HepG2 (cell line): ENCODE data around the gene ADGRD1. TPM values are rescaled to one million over a fixed set of nuclear protein-coding genes. Genes with fewer than 3 reads are reported as not detected.

Experiments used
- KDM6A ChIP-seq: IDR thresholded peaks from 2 replicates; pipeline ENCODE4 v1.6.1; 2016; ENCODE audit warnings: low read depth
- MAZ ChIP-seq, 2 experiments: sonication (generic) in 1 of 2; formaldehyde crosslinking in 1 of 2; IDR thresholded peaks; 2 replicates each; pipeline versions ENCODE4 v1.5.0 to v1.6.1; 2012 to 2020; ENCODE audit warnings: low read depth in 2 of 2, mild to moderate bottlenecking in 2 of 2, borderline replicate concordance in 1 of 2, improper control_type of control experiment in 1 of 2, low read length in 1 of 2, missing genetic modification reagents in 1 of 2, moderate library complexity in 1 of 2
- MED1 ChIP-seq: sonication (generic); formaldehyde crosslinking; IDR thresholded peaks from 2 replicates; pipeline ENCODE4 v1.4.0; 2020; ENCODE audit warnings: missing genetic modification reagents
- NFE2L1 ChIP-seq: sonication (generic); formaldehyde crosslinking; IDR thresholded peaks from 2 replicates; pipeline ENCODE4 v1.4.0; 2020; ENCODE audit warnings: missing genetic modification reagents, mild to moderate bottlenecking, borderline replicate concordance
- NFIB ChIP-seq: sonication (generic); formaldehyde crosslinking; IDR thresholded peaks from 2 replicates; pipeline ENCODE4 v1.9.0; 2021; ENCODE audit warnings: missing genetic modification reagents, mild to moderate bottlenecking, borderline replicate concordance
- RCOR2 ChIP-seq: IDR thresholded peaks from 2 replicates; pipeline ENCODE4 v1.6.1; 2016; ENCODE audit warnings: missing biosample characterization, missing genetic modification reagents
- SP2 ChIP-seq: sonication (generic); formaldehyde crosslinking; IDR thresholded peaks from 2 replicates; pipeline ENCODE4 v1.5.1; 2020; ENCODE audit warnings: mild to moderate bottlenecking, missing genetic modification reagents
- SRSF1 ChIP-seq: fragments of 200-400 bp; formaldehyde crosslinking; optimal IDR thresholded peaks from 2 replicates; pipeline ENCODE3; 2017; ENCODE audit warnings: mild to moderate bottlenecking, low read depth, low read length, moderate library complexity
- WIZ ChIP-seq: sonication (generic); formaldehyde crosslinking; IDR thresholded peaks from 2 replicates; pipeline ENCODE4 v1.5.1; 2020; ENCODE audit warnings: mild to moderate bottlenecking, missing genetic modification reagents
- ZNF570 ChIP-seq: sonication (generic); formaldehyde crosslinking; IDR thresholded peaks from 2 replicates; pipeline ENCODE4 v1.4.0; 2020; ENCODE audit warnings: mild to moderate bottlenecking, missing genetic modification reagents, borderline replicate concordance
- polyA plus RNA-seq, 8 experiments: library from polyadenylated mRNA; depleted of rRNA in 3 of 8; stranded (reverse) in 7 of 8; unstranded in 1 of 8; fragments of >200 nt; fragmentation: Illumina TruSeq in 4 of 8; extraction: Trizol in 4 of 8; gene quantifications; 2 replicates each; pipeline versions ENCODE4 v1.2.1 to v1.2.3, GENCODE V29; 2011 to 2016; ENCODE audit warnings: low read depth in 4 of 8, missing spikeins in 1 of 8, mixed read lengths in 1 of 8; ENCODE audit not compliant: insufficient read depth in 1 of 8
- total RNA-seq, 5 experiments: library from RNA; depleted of rRNA; stranded (reverse); fragments of >200 nt; fragmentation: Illumina TruSeq; extraction: Trizol; gene quantifications; 2 replicates each; pipeline ENCODE4 v1.2.3, GENCODE V29; 2016; ENCODE audit warnings: low read depth in 1 of 5
- TF ChIP-seq, protein P1 (sequence below): sonication (generic); formaldehyde crosslinking; IDR thresholded peaks from 2 replicates; pipeline ENCODE4 v1.4.0; 2020; ENCODE audit warnings: missing genetic modification reagents, borderline replicate concordance
- TF ChIP-seq, protein P2 (sequence below): sonication (generic); formaldehyde crosslinking; IDR thresholded peaks from 2 replicates; pipeline ENCODE4 v1.5.1; 2020; ENCODE audit warnings: mild to moderate bottlenecking, missing genetic modification reagents, moderate library complexity
- TF ChIP-seq, protein P3 (sequence below): sonication (generic); formaldehyde crosslinking; IDR thresholded peaks from 2 replicates; pipeline ENCODE4 v1.4.0; 2020; ENCODE audit warnings: mild to moderate bottlenecking, missing genetic modification reagents
- TF ChIP-seq, protein P4 (sequence below): sonication (generic); formaldehyde crosslinking; IDR thresholded peaks from 2 replicates; pipeline ENCODE4 v1.8.0; 2022; ENCODE audit warnings: missing genetic modification reagents, low read depth, mild to moderate bottlenecking, borderline replicate concordance
- TF ChIP-seq, protein P5 (sequence below): sonication (generic); formaldehyde crosslinking; IDR thresholded peaks from 2 replicates; pipeline ENCODE4 v1.4.0; 2020; ENCODE audit warnings: missing genetic modification reagents

ADGRD1 gene
- total and polyA plus RNA-seq, 2 of the 13 experiments (the other 11 are each of a cell fraction or from before 2014, with no cell fraction given): 0.46 to 12.4 TPM

DNA sequence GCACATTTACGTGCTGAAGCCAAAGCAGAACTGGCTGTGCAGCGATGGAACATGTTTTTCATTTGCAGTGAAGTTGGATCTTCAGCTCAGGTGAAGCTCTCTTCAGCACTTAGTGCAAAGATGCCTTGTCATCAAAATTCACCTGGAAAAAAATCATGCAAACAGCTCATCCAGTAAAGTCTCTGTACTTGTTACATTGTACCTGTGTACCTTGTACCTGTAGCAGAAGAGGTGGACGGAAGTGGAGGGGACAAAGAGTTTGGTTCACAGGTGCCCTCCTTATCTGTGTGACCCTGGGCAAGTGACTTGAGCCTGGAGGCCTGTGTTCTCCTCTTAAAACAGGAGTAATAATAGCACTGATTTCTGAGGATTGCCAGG lies 54.0 kb downstream of the ADGRD1 start (continued):
- TF ChIP-seq, protein P1, sequence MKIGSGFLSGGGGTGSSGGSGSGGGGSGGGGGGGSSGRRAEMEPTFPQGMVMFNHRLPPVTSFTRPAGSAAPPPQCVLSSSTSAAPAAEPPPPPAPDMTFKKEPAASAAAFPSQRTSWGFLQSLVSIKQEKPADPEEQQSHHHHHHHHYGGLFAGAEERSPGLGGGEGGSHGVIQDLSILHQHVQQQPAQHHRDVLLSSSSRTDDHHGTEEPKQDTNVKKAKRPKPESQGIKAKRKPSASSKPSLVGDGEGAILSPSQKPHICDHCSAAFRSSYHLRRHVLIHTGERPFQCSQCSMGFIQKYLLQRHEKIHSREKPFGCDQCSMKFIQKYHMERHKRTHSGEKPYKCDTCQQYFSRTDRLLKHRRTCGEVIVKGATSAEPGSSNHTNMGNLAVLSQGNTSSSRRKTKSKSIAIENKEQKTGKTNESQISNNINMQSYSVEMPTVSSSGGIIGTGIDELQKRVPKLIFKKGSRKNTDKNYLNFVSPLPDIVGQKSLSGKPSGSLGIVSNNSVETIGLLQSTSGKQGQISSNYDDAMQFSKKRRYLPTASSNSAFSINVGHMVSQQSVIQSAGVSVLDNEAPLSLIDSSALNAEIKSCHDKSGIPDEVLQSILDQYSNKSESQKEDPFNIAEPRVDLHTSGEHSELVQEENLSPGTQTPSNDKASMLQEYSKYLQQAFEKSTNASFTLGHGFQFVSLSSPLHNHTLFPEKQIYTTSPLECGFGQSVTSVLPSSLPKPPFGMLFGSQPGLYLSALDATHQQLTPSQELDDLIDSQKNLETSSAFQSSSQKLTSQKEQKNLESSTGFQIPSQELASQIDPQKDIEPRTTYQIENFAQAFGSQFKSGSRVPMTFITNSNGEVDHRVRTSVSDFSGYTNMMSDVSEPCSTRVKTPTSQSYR (CRISPR knock-in tag): no peak
- no peak for TF ChIP-seq ZNF570 (CRISPR knock-in tag)
- TF ChIP-seq WIZ (CRISPR knock-in tag): no peak
- TF ChIP-seq SRSF1: no peak
- TF ChIP-seq, protein P2, sequence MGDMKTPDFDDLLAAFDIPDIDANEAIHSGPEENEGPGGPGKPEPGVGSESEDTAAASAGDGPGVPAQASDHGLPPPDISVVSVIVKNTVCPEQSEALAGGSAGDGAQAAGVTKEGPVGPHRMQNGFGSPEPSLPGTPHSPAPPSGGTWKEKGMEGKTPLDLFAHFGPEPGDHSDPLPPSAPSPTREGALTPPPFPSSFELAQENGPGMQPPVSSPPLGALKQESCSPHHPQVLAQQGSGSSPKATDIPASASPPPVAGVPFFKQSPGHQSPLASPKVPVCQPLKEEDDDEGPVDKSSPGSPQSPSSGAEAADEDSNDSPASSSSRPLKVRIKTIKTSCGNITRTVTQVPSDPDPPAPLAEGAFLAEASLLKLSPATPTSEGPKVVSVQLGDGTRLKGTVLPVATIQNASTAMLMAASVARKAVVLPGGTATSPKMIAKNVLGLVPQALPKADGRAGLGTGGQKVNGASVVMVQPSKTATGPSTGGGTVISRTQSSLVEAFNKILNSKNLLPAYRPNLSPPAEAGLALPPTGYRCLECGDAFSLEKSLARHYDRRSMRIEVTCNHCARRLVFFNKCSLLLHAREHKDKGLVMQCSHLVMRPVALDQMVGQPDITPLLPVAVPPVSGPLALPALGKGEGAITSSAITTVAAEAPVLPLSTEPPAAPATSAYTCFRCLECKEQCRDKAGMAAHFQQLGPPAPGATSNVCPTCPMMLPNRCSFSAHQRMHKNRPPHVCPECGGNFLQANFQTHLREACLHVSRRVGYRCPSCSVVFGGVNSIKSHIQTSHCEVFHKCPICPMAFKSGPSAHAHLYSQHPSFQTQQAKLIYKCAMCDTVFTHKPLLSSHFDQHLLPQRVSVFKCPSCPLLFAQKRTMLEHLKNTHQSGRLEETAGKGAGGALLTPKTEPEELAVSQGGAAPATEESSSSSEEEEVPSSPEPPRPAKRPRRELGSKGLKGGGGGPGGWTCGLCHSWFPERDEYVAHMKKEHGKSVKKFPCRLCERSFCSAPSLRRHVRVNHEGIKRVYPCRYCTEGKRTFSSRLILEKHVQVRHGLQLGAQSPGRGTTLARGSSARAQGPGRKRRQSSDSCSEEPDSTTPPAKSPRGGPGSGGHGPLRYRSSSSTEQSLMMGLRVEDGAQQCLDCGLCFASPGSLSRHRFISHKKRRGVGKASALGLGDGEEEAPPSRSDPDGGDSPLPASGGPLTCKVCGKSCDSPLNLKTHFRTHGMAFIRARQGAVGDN (CRISPR knock-in tag): no peak
- TF ChIP-seq NFIB (CRISPR knock-in tag): no peak
- TF ChIP-seq, protein P3, sequence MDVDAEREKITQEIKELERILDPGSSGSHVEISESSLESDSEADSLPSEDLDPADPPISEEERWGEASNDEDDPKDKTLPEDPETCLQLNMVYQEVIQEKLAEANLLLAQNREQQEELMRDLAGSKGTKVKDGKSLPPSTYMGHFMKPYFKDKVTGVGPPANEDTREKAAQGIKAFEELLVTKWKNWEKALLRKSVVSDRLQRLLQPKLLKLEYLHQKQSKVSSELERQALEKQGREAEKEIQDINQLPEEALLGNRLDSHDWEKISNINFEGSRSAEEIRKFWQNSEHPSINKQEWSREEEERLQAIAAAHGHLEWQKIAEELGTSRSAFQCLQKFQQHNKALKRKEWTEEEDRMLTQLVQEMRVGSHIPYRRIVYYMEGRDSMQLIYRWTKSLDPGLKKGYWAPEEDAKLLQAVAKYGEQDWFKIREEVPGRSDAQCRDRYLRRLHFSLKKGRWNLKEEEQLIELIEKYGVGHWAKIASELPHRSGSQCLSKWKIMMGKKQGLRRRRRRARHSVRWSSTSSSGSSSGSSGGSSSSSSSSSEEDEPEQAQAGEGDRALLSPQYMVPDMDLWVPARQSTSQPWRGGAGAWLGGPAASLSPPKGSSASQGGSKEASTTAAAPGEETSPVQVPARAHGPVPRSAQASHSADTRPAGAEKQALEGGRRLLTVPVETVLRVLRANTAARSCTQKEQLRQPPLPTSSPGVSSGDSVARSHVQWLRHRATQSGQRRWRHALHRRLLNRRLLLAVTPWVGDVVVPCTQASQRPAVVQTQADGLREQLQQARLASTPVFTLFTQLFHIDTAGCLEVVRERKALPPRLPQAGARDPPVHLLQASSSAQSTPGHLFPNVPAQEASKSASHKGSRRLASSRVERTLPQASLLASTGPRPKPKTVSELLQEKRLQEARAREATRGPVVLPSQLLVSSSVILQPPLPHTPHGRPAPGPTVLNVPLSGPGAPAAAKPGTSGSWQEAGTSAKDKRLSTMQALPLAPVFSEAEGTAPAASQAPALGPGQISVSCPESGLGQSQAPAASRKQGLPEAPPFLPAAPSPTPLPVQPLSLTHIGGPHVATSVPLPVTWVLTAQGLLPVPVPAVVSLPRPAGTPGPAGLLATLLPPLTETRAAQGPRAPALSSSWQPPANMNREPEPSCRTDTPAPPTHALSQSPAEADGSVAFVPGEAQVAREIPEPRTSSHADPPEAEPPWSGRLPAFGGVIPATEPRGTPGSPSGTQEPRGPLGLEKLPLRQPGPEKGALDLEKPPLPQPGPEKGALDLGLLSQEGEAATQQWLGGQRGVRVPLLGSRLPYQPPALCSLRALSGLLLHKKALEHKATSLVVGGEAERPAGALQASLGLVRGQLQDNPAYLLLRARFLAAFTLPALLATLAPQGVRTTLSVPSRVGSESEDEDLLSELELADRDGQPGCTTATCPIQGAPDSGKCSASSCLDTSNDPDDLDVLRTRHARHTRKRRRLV: no peak
- no peak for TF ChIP-seq MAZ (IDR thresholded peaks at IDR 0.05; ENCODE audit: borderline replicate concordance, low read depth, low read length)
- TF ChIP-seq MAZ (CRISPR knock-in tag; IDR thresholded peaks at IDR 0.05; ENCODE audit: low read depth): no peak
- no peak for TF ChIP-seq SP2 (CRISPR knock-in tag)
- TF ChIP-seq, protein P4, sequence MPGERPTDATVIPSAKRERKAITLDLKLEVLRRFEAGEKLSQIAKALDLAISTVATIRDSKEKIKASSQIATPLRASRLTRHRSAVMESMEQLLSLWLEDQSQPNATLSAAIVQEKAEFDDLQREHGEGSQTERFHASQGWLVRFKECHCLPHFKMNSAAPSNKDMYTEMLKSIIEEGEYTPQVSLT (CRISPR knock-in tag): no peak
- no peak for TF ChIP-seq MED1 (CRISPR knock-in tag)
- TF ChIP-seq, protein P5, sequence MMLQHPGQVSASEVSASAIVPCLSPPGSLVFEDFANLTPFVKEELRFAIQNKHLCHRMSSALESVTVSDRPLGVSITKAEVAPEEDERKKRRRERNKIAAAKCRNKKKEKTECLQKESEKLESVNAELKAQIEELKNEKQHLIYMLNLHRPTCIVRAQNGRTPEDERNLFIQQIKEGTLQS: no peak
- no peak for TF ChIP-seq NFE2L1 (CRISPR knock-in tag)
- no peak for TF ChIP-seq KDM6A (CRISPR knock-in tag)
- no peak for TF ChIP-seq RCOR2 (CRISPR knock-in tag)
